Kidney (tissue), 14 donors: ENCODE data around the gene CCNB1IP1. TPM values are rescaled to one million over a fixed set of nuclear protein-coding genes. Genes with fewer than 3 reads are reported as not detected.

ENCODE experiments used
- DNase-seq, 5 donors: peaks; one replicate each; pipeline ENCODE4 v3.0.0-alpha.2; 2013 to 2020
- FAIRE-seq: peaks from 2 replicates; lab custom pipeline; 2012; peaks lifted over from hg19 to GRCh38; lab: Jason Lieb, UNC
- H3K27ac ChIP-seq, 2 donors: one replicate each; pipeline ENCODE4 v1.7.0; 2013; ENCODE audit warnings: low read depth in 2 of 2, low read length in 2 of 2, inconsistent platforms in 1 of 2
- H3K27me3 ChIP-seq: one replicate; pipeline ENCODE4 v1.7.1; 2013; ENCODE audit warnings: low read length, inconsistent platforms; ENCODE audit not compliant: control insufficient read depth, insufficient read depth
- H3K36me3 ChIP-seq, 3 donors: one replicate each; pipeline versions ENCODE4 v1.7.0 to v1.7.1; 2013; ENCODE audit warnings: low read length in 3 of 3, control low read depth in 1 of 3, inconsistent platforms in 1 of 3; ENCODE audit not compliant: insufficient read depth in 3 of 3, control insufficient read depth in 2 of 3
- H3K4me1 ChIP-seq, 3 donors: one replicate each; pipeline versions ENCODE4 v1.7.0 to v1.7.1; 2013; ENCODE audit warnings: low read length in 3 of 3, inconsistent platforms in 1 of 3, low read depth in 1 of 3; ENCODE audit not compliant: control insufficient read depth in 2 of 3, insufficient read depth in 2 of 3
- H3K4me3 ChIP-seq, 3 donors: one replicate each; pipeline versions ENCODE4 v1.7.0 to v1.8.1; 2013; ENCODE audit warnings: low read length in 3 of 3, control low read depth in 1 of 3, inconsistent platforms in 1 of 3
- H3K9ac ChIP-seq, 3 donors: one replicate each; pipeline versions ENCODE4 v1.7.0 to v1.7.1; 2013; ENCODE audit warnings: low read length in 3 of 3, control low read depth in 1 of 3, inconsistent platforms in 1 of 3
- H3K9me3 ChIP-seq, 3 donors: one replicate each; pipeline versions ENCODE4 v1.7.0 to v1.7.1; 2013; ENCODE audit warnings: low read length in 3 of 3, control low read depth in 1 of 3, inconsistent platforms in 1 of 3; ENCODE audit not compliant: control insufficient read depth in 2 of 3, insufficient read depth in 1 of 3
- CTCF ChIP-seq: IDR thresholded peaks from 3 replicates; pipeline ENCODE4 v1.5.1; 2012; ENCODE audit warnings: mild to moderate bottlenecking, moderate library complexity, borderline replicate concordance; ENCODE audit not compliant: insufficient read depth; ENCODE audit errors: extremely low read depth
- intact Hi-C: fragments of 100-400 bp; cut with DNase I; formaldehyde crosslinking; loops from one replicate; pipeline ENCODE4 v1.11.1; 2022
- polyA plus RNA-seq: library from polyadenylated mRNA; stranded (reverse); fragments of 350-450 nt; fragmentation: Illumina TruSeq; extraction: RNeasy Lipid Tissue Mini Kit (QIAGEN cat#74804); gene quantifications from one replicate; pipeline ENCODE4 v1.2.3, GENCODE V29; 2014; ENCODE audit warnings: low read depth, low replicate concordance; ENCODE audit not compliant: insufficient read depth
- total RNA-seq: library from RNA; stranded (reverse); fragmentation: NEBNext Ultra II Directional; extraction: Animal tissue kit (Norgen Biotek cat#: 25700); gene quantifications from one replicate; pipeline ENCODE4 v1.2.1, GENCODE V29; 2021
- donor health status: control.
- donor health status: control.
- donor health status: control.
- donor health status: control.
- donor health status: control.
- donor health status: DM: yes; HTN: yes; CAD: no.
- donor health status: Normal renal cell carcinoma (clear cell type).

Gene CCNB1IP1
- total and polyA plus RNA-seq, 2 donors from 2014 or later = 25.7 to 58.2 TPM

- Histone ChIP-seq H3K9me3 (no peaks in the 10 kb centered on the region), H3K27me3 (no peaks in the 10 kb centered on the region), H3K36me3 (peaks cover 2 to 4% (median 2%) of the 10 kb centered on the region in 3 donors), H3K4me3 (no peak overlapping the region), H3K9ac (no peak overlapping the region), H3K27ac (peak overlapping the region in 1 of 2 donors; percentile 54), H3K4me1 (peaks cover 4 to 13% (median 6%) of the 10 kb centered on the region in 3 donors)
- DNase-seq (no peak), FAIRE-seq (no peak)
- no peak for TF ChIP-seq CTCF
- intact Hi-C loops = loop anchor here (10.0 kb wide), 1 partner anchor 275 kb away; no protein-coding TSS in a partner anchor
Measured at GRCh38 chr14:20329355-20329754, 3.7 kb downstream of the CCNB1IP1 start.

GRCh38 chr14:20328705-20329104 is 4.4 kb downstream of the CCNB1IP1 start:
- H3K27ac ChIP-seq = peak overlapping the region in 1 of 2 donors; percentile 54
- no peaks in the 10 kb centered on the region for H3K9me3 ChIP-seq
- intact Hi-C loops = loop anchor here (10.0 kb wide), 1 partner anchor 276 kb away; no protein-coding TSS in a partner anchor
- H3K36me3 ChIP-seq = peaks cover 2 to 4% (median 2%) of the 10 kb centered on the region in 3 donors
- no peak for TF ChIP-seq CTCF
- H3K4me1 ChIP-seq = peaks cover 4 to 13% (median 6%) of the 10 kb centered on the region in 3 donors
- no peak overlapping the region for H3K9ac ChIP-seq
- DNase-seq (no peak), FAIRE-seq (no peak)
- no peak overlapping the region for H3K4me3 ChIP-seq
- H3K27me3 ChIP-seq = no peaks in the 10 kb centered on the region

GRCh38 chr14:20327005-20327869 is 5.8 kb downstream of the CCNB1IP1 start:
- H3K9me3 ChIP-seq = no peaks in the 10 kb centered on the region
- peak; percentile 96 for FAIRE-seq
- peak in 2 of 5 donors; percentile 80 to 88 for DNase-seq
- peak overlapping the region in 1 of 3 donors; percentile 52 for H3K9ac ChIP-seq
- H3K36me3 ChIP-seq = peaks cover 4% of the 10 kb centered on the region in 3 donors
- peak overlapping the region; percentile 29 to 68 for H3K27ac ChIP-seq
- H3K4me1 ChIP-seq = peaks cover 0 to 13% (median 6%) of the 10 kb centered on the region in 3 donors
- peak; percentile 61 for TF ChIP-seq CTCF
- H3K27me3 ChIP-seq = no peaks in the 10 kb centered on the region
- intact Hi-C loops = loop anchor here (10.0 kb wide), 1 partner anchor 278 kb away; no protein-coding TSS in a partner anchor
- peak overlapping the region in 2 of 3 donors; percentile 2 to 45 for H3K4me3 ChIP-seq
